NCI-H187 treated with DMSO at 0.1 percent for 48 hours (cell line): ENCODE data around the gene SSBP3.

Experiments used
- DNase-seq: peaks from one replicate; lab custom pipeline; 2025; lab: John Stamatoyannopoulos, UW

Gene SSBP3

GRCh38 chr1:54409156-54410142 is 3.3 kb upstream of the SSBP3 start:
- no peak for DNase-seq

- DNase-seq, result no peak
Measured at GRCh38 chr1:54408147-54409066, 2.2 kb upstream of the SSBP3 start.

GRCh38 chr1:54407404-54408146 is 1.4 kb upstream of the SSBP3 start:
- DNase-seq, result peak; percentile 30

GRCh38 chr1:54407154-54407403 is 885 bp upstream of the SSBP3 start:
- DNase-seq, result no peak

- DNase-seq, result no peak
Measured at GRCh38 chr1:54405898-54406293, 298 bp downstream of the SSBP3 start.

- DNase-seq, result no peak
Measured at GRCh38 chr1:54404939-54405897, 976 bp downstream of the SSBP3 start.

GRCh38 chr1:54404263-54404662 is 1.9 kb downstream of the SSBP3 start:
- no peak for DNase-seq

GRCh38 chr1:54403808-54404261 is 2.4 kb downstream of the SSBP3 start:
- no peak for DNase-seq

GRCh38 chr1:54403405-54403804 is 2.8 kb downstream of the SSBP3 start:
- DNase-seq, result no peak

- no peak for DNase-seq
Measured at GRCh38 chr1:54402896-54403295, 3.3 kb downstream of the SSBP3 start.

- no peak for DNase-seq
Measured at GRCh38 chr1:54401799-54402198, 4.4 kb downstream of the SSBP3 start.

GRCh38 chr1:54400329-54400728 is 5.9 kb downstream of the SSBP3 start:
- DNase-seq, result no peak

- DNase-seq, result no peak
Measured at GRCh38 chr1:54399765-54400164, 6.4 kb downstream of the SSBP3 start.

- no peak for DNase-seq
Measured at GRCh38 chr1:54398963-54399528, 7.1 kb downstream of the SSBP3 start.

GRCh38 chr1:54397980-54398379 is 8.2 kb downstream of the SSBP3 start:
- no peak for DNase-seq

GRCh38 chr1:54397090-54397591 is 9.1 kb downstream of the SSBP3 start:
- no peak for DNase-seq

- DNase-seq, result no peak
Measured at GRCh38 chr1:54396261-54396933, 9.8 kb downstream of the SSBP3 start.

- no peak for DNase-seq
Measured at GRCh38 chr1:54395281-54395934, 10.8 kb downstream of the SSBP3 start.

- no peak for DNase-seq
Measured at GRCh38 chr1:54394104-54394503, 12.1 kb downstream of the SSBP3 start.
